ENCODE data around the gene PTPRK. TPM values are rescaled to one million over a fixed set of nuclear protein-coding genes. Genes with fewer than 3 reads are reported as not detected.

PTPRK gene
- total and polyA plus RNA-seq, 2 donors (not counting 1 experiment from before 2014, with no cell fraction given): 16.2 to 18.7 TPM

DNA sequence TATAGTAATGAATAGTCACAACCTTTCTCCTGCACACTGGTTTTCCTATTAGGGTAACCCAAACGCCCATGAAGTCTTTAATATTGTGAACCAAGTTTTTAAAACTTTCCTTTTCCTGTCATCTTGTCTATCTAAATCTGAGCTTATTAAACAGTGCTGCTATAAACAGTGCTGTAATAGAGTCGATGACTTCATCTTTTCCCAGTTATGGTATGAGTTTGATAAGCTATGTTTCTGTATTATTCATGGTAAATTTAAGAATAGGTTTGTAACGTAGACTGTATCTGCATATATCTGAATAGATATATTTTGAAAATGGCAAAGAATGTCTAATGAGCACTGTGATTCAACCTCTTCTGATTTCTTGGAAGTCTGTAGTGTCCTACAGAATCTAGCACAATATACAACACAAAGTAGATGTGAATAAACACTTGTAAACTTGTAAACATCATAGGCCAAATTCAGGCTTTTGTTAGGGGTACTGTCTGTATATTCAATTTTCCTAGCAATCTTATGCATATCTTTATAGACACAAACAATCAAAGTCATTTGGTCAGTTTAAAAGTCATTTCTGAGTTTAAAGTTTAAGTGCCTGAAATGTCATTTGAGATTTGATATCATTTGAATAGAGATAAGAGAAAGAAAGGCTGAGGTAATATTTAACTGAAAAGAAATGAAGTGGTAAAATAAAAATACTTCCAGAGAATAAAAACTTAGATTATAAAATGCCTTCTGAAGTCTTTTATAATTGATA, 155.5 kb downstream of the PTPRK start:
- Mint-ChIP-seq H3K27me3 (no peaks in the 10 kb centered on the region), H3K9me3 (ENCODE audit: insufficient read depth) (no peaks in the 10 kb centered on the region), H3K27ac (no peak overlapping the region), H3K4me1 (no peaks in the 10 kb centered on the region), H3K4me3 (no peak overlapping the region)
- H3K4me3 ChIP-seq (ENCODE audit: control extremely low read depth in 1 of 5, extremely low read depth in 1 of 5, insufficient read depth in 1 of 5, low read depth in 2 of 5, low read length in 4 of 5): no peak overlapping the region
- no peak overlapping the region for H2AFZ ChIP-seq (ENCODE audit: insufficient read depth, low read depth, low read length, poor library complexity, severe bottlenecking)
- H3K79me2 ChIP-seq (ENCODE audit: control insufficient read depth, insufficient read depth, low read length): no peaks in the 10 kb centered on the region
- no peaks in the 10 kb centered on the region for H3K27me3 ChIP-seq (replicated peaks in 1 of 4; ENCODE audit: control extremely low read depth in 1 of 4, control insufficient read depth in 3 of 4, insufficient read depth in 4 of 4, low read length in 3 of 4)
- H3K9me3 ChIP-seq (ENCODE audit: control extremely low read depth in 1 of 3, control insufficient read depth in 2 of 3, insufficient read depth in 1 of 3, low read length in 2 of 3): no peaks in the 10 kb centered on the region
- H3K27ac ChIP-seq (ENCODE audit: low read length in 2 of 2): no peak overlapping the region
- TF ChIP-seq, protein P1, sequence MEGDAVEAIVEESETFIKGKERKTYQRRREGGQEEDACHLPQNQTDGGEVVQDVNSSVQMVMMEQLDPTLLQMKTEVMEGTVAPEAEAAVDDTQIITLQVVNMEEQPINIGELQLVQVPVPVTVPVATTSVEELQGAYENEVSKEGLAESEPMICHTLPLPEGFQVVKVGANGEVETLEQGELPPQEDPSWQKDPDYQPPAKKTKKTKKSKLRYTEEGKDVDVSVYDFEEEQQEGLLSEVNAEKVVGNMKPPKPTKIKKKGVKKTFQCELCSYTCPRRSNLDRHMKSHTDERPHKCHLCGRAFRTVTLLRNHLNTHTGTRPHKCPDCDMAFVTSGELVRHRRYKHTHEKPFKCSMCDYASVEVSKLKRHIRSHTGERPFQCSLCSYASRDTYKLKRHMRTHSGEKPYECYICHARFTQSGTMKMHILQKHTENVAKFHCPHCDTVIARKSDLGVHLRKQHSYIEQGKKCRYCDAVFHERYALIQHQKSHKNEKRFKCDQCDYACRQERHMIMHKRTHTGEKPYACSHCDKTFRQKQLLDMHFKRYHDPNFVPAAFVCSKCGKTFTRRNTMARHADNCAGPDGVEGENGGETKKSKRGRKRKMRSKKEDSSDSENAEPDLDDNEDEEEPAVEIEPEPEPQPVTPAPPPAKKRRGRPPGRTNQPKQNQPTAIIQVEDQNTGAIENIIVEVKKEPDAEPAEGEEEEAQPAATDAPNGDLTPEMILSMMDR (IDR thresholded peaks at IDR 0.05): no peak
- TF ChIP-seq EZH2 (IDR thresholded peaks at IDR 0.05; ENCODE audit: borderline replicate concordance, insufficient read depth, low read depth, low read length, poor library complexity, severe bottlenecking): no peak
- 60% methylated on average over 1 of the region's 3 CpGs for WGBS (ENCODE audit: insufficient coverage)
- no peak overlapping the region for H3K4me2 ChIP-seq (replicated peaks; ENCODE audit: low read depth, low read length, poor library complexity, severe bottlenecking)
- POLR2A ChIA-PET: no interaction called here
- ATAC-seq (ENCODE audit: low read depth) (no peak), DNase-seq (no peak)
- no peak overlapping the region for H3K9ac ChIP-seq (ENCODE audit: low read length)
- no peaks in the 10 kb centered on the region for H3K36me3 ChIP-seq (replicated peaks in 1 of 2; ENCODE audit: control extremely low read depth in 1 of 2, control insufficient read depth in 1 of 2, extremely low read depth in 1 of 2, insufficient read depth in 2 of 2, low read length in 1 of 2)
- H4K20me1 ChIP-seq (ENCODE audit: control insufficient read depth, insufficient read depth, low read length, poor library complexity, severe bottlenecking): no peaks in the 10 kb centered on the region
- H3K4me1 ChIP-seq (ENCODE audit: control insufficient read depth in 2 of 2, insufficient read depth in 2 of 2, low read length in 2 of 2): no peaks in the 10 kb centered on the region
- CTCF ChIA-PET: no interaction called here
- intact Hi-C loops (cut with micrococcal nuclease): no loop called here

DNA sequence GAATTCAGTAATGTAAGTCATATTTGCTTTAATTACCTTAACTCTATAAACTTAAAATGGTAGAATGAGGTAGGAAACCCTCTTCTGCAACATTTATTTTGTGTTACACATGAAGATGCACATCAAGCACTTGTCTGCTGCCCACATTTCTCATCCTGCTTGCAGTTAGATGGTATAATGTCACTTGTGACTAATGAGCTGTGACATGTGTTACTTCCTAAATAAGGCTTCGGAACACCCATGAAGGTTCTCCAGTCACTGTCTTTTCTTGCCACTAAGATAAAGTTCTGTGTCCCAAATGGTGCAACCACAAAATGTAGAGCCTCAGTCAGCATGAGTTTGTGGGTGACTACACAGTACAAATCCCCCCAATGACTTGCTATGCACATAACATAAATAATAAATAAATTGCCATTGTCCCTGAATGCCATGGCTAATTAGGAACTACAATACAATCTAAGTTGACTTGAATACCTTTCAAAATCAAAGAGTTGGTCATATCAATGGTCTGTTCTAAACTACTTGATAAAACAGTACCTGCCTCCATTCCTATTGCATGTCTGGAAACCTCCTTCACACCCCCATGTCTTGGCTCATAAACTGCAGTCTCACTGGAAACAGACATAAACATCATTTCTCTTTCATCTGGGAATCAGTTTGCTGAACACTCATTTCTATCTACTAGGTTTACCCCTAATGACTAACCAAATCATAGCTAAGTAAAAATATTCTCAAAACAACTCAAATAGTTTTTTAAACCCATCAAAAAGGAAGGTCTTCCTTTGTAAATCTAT, 157.2 kb downstream of the PTPRK start:
- Histone ChIP-seq H2AFZ (ENCODE audit: insufficient read depth, low read depth, low read length, poor library complexity, severe bottlenecking) (no peak overlapping the region), H3K9me3 (ENCODE audit: control extremely low read depth in 1 of 3, control insufficient read depth in 2 of 3, insufficient read depth in 1 of 3, low read length in 2 of 3) (no peaks in the 10 kb centered on the region), H3K79me2 (ENCODE audit: control insufficient read depth, insufficient read depth, low read length) (no peaks in the 10 kb centered on the region), H3K36me3 (replicated peaks in 1 of 2; ENCODE audit: control extremely low read depth in 1 of 2, control insufficient read depth in 1 of 2, extremely low read depth in 1 of 2, insufficient read depth in 2 of 2, low read length in 1 of 2) (no peaks in the 10 kb centered on the region), H3K4me3 (ENCODE audit: control extremely low read depth in 1 of 5, extremely low read depth in 1 of 5, insufficient read depth in 1 of 5, low read depth in 2 of 5, low read length in 4 of 5) (no peak overlapping the region), H3K27ac (ENCODE audit: low read length in 2 of 2) (no peak overlapping the region), H3K9ac (ENCODE audit: low read length) (no peak overlapping the region), H3K27me3 (replicated peaks in 1 of 4; ENCODE audit: control extremely low read depth in 1 of 4, control insufficient read depth in 3 of 4, insufficient read depth in 4 of 4, low read length in 3 of 4) (no peaks in the 10 kb centered on the region), H4K20me1 (ENCODE audit: control insufficient read depth, insufficient read depth, low read length, poor library complexity, severe bottlenecking) (no peaks in the 10 kb centered on the region), H3K4me1 (ENCODE audit: control insufficient read depth in 2 of 2, insufficient read depth in 2 of 2, low read length in 2 of 2) (no peaks in the 10 kb centered on the region), H3K4me2 (replicated peaks; ENCODE audit: low read depth, low read length, poor library complexity, severe bottlenecking) (no peak overlapping the region)
- POLR2A ChIA-PET: no interaction called here
- no peaks in the 10 kb centered on the region for H3K9me3 Mint-ChIP-seq (ENCODE audit: insufficient read depth)
- CTCF ChIA-PET: no interaction called here
- 100% methylated on average over 1 of the region's 1 CpG for WGBS (ENCODE audit: insufficient coverage)
- TF ChIP-seq EZH2 (IDR thresholded peaks at IDR 0.05; ENCODE audit: borderline replicate concordance, insufficient read depth, low read depth, low read length, poor library complexity, severe bottlenecking): no peak
- H3K4me3 Mint-ChIP-seq: no peak overlapping the region
- intact Hi-C loops (cut with micrococcal nuclease): no loop called here
- no peaks in the 10 kb centered on the region for H3K4me1 Mint-ChIP-seq
- ATAC-seq (ENCODE audit: low read depth) (no peak), DNase-seq (no peak)
- H3K27me3 Mint-ChIP-seq: no peaks in the 10 kb centered on the region
- no peak overlapping the region for H3K27ac Mint-ChIP-seq
